GM23338 (cell line): ENCODE data around the gene NAPG. TPM values are rescaled to one million over a fixed set of nuclear protein-coding genes. Genes with fewer than 3 reads are reported as not detected.

Source experiments
- ATAC-seq: fragments of 200-7000 bp; cut with Tn5 transposase; 3 replicates; pipeline ENCODE4 v1.9.1; 2020
- DNase-seq: peaks from one replicate; pipeline ENCODE4 v3.0.0-alpha.2; 2015; ENCODE audit warnings: low spot score
- H2AFZ ChIP-seq: fragments of 200-600 bp; sonication (generic); 2 replicates; pipeline ENCODE4 v1.8.0; 2016; ENCODE audit warnings: antibody characterized with exemption, mild to moderate bottlenecking, moderate library complexity
- H3F3A ChIP-seq: fragments of 200-600 bp; sonication (generic); replicated peaks from 2 replicates; pipeline ENCODE4 v1.8.0; 2017; ENCODE audit warnings: antibody characterized with exemption, mixed run types, low read depth
- H3K27ac ChIP-seq: fragments of 200-600 bp; sonication (generic); 2 replicates; pipeline ENCODE4 v1.6.1; 2016; ENCODE audit warnings: low read depth
- H3K27me3 ChIP-seq: fragments of 200-600 bp; sonication (generic); 2 replicates; pipeline ENCODE4 v1.8.0; 2016; ENCODE audit warnings: mild to moderate bottlenecking, mixed run types, moderate library complexity; ENCODE audit not compliant: insufficient read depth
- H3K36me3 ChIP-seq: fragments of 200-600 bp; sonication (generic); 2 replicates; pipeline ENCODE4 v1.8.0; 2016; ENCODE audit warnings: mild to moderate bottlenecking; ENCODE audit not compliant: insufficient read depth
- H3K4me1 ChIP-seq: fragments of 200-600 bp; sonication (generic); 2 replicates; pipeline ENCODE4 v1.8.0; 2016; ENCODE audit warnings: mild to moderate bottlenecking, moderate library complexity; ENCODE audit not compliant: insufficient read depth
- H3K4me2 ChIP-seq: fragments of 200-600 bp; sonication (generic); 2 replicates; pipeline ENCODE4 v1.7.1; 2017; ENCODE audit warnings: mixed run types
- H3K4me3 ChIP-seq: fragments of 200-600 bp; sonication (generic); 2 replicates; pipeline ENCODE4 v1.6.1; 2016; ENCODE audit warnings: mixed run types
- H3K79me2 ChIP-seq: fragments of 200-600 bp; sonication (generic); replicated peaks from 2 replicates; pipeline ENCODE4 v1.8.0; 2017; ENCODE audit warnings: mild to moderate bottlenecking; ENCODE audit not compliant: insufficient read depth
- H3K9me2 ChIP-seq: fragments of 200-600 bp; sonication (generic); 2 replicates; pipeline ENCODE4 v1.8.0; 2017; ENCODE audit not compliant: insufficient read depth
- H4K20me1 ChIP-seq: fragments of 200-600 bp; sonication (generic); replicated peaks from 2 replicates; pipeline ENCODE4 v1.8.0; 2017; ENCODE audit warnings: mild to moderate bottlenecking; ENCODE audit not compliant: insufficient read depth
- H3K27ac Mint-ChIP-seq: 2 replicates; pipeline ENCODE4 v1.8.0; 2020; ENCODE audit warnings: inconsistent platforms, mild to moderate bottlenecking, moderate library complexity, mixed read lengths
- H3K27me3 Mint-ChIP-seq: 3 replicates; pipeline ENCODE4 v1.8.0; 2022; ENCODE audit warnings: low read depth, mild to moderate bottlenecking, moderate library complexity, mixed read lengths, inconsistent platforms; ENCODE audit not compliant: insufficient read depth, poor library complexity
- H3K36me3 Mint-ChIP-seq: 3 replicates; pipeline ENCODE4 v1.8.0; 2021; ENCODE audit warnings: low read depth, mild to moderate bottlenecking, inconsistent platforms, moderate library complexity, mixed read lengths
- H3K4me1 Mint-ChIP-seq: 3 replicates; pipeline ENCODE4 v1.8.0; 2020; ENCODE audit warnings: mild to moderate bottlenecking, inconsistent platforms, mixed read lengths
- H3K4me3 Mint-ChIP-seq: 3 replicates; pipeline ENCODE4 v1.8.0; 2021; ENCODE audit warnings: moderate library complexity, mild to moderate bottlenecking, inconsistent platforms, mixed read lengths
- H3K9me3 Mint-ChIP-seq: 3 replicates; pipeline ENCODE4 v1.8.0; 2020; ENCODE audit warnings: moderate library complexity, mild to moderate bottlenecking, inconsistent platforms, mixed read lengths
- CREB1 ChIP-seq: fragments of 250-450 bp; sonication (Bioruptor Pico); IDR thresholded peaks from 2 replicates; pipeline ENCODE4 v1.5.0; 2020; ENCODE audit warnings: low read depth, mild to moderate bottlenecking, moderate library complexity
- EZH2 ChIP-seq: fragments of 200-600 bp; sonication (generic); IDR thresholded peaks from one replicate; pipeline ENCODE4 v1.8.0; 2017; ENCODE audit warnings: antibody characterized with exemption, mild to moderate bottlenecking, low read depth; ENCODE audit not compliant: unreplicated experiment
- EZH2phosphoT487 ChIP-seq: fragments of 200-600 bp; sonication (generic); IDR thresholded peaks from one replicate; pipeline ENCODE4 v1.8.1; 2018; ENCODE audit warnings: antibody characterized with exemption; ENCODE audit not compliant: unreplicated experiment
- JUNB ChIP-seq: IDR thresholded peaks from one replicate; pipeline ENCODE4 v1.6.1; 2016; ENCODE audit warnings: antibody characterized with exemption; ENCODE audit not compliant: unreplicated experiment
- NANOG ChIP-seq: IDR thresholded peaks from 2 replicates; pipeline ENCODE4 v1.6.1; 2016; ENCODE audit warnings: antibody characterized with exemption, borderline replicate concordance
- POLR2AphosphoS5 ChIP-seq: IDR thresholded peaks from 2 replicates; pipeline ENCODE4 v1.6.1; 2016; ENCODE audit warnings: antibody characterized with exemption, low read depth
- STAT1 ChIP-seq: IDR thresholded peaks from one replicate; pipeline ENCODE4 v1.6.1; 2016; ENCODE audit warnings: antibody characterized with exemption; ENCODE audit not compliant: unreplicated experiment
- polyA plus RNA-seq: library from polyadenylated mRNA; unstranded; fragments of >200 nt; fragmentation: Nextera tagmentation; extraction: Ambion mirVana; gene quantifications from 2 replicates; pipeline ENCODE4 v1.2.1, GENCODE V29; 2016
- total RNA-seq: library from RNA; depleted of rRNA; stranded (reverse); fragments of >200 nt; shearing (Covaris generic); gene quantifications from 2 replicates; pipeline ENCODE4 v1.2.3, GENCODE V29; 2014
- TF ChIP-seq, protein P1 (sequence below): IDR thresholded peaks from one replicate; pipeline ENCODE4 v1.6.1; 2018; ENCODE audit warnings: antibody characterized with exemption; ENCODE audit not compliant: unreplicated experiment
- TF ChIP-seq, protein P2 (sequence below): IDR thresholded peaks from 2 replicates; pipeline ENCODE4 v1.6.1; 2016; ENCODE audit warnings: antibody characterized with exemption

The NAPG gene
- total and polyA plus RNA-seq, 2 experiments from 2014 or later, result 26.8 to 40.1 TPM

DNA sequence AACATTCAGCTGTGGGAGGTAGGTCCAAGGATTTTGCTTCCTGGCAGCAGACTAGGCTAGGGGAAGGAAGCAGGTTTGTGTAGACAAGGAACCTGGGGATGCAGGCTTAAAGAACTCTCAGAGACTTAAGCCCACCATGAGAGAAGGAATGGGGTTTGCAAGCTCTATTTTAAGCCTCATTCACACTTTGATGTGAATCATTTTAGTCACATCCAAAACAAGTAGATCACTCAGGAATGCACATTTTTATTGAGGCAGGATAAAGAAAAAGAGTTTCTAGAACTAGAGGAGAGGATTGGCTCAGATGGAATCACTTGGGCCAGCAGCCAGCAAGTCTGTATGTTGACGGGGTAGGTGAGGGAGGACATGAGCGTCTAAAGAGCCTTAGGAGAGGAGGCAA lies 3.3 kb upstream of the NAPG start (continued):
- TF ChIP-seq, protein P1, sequence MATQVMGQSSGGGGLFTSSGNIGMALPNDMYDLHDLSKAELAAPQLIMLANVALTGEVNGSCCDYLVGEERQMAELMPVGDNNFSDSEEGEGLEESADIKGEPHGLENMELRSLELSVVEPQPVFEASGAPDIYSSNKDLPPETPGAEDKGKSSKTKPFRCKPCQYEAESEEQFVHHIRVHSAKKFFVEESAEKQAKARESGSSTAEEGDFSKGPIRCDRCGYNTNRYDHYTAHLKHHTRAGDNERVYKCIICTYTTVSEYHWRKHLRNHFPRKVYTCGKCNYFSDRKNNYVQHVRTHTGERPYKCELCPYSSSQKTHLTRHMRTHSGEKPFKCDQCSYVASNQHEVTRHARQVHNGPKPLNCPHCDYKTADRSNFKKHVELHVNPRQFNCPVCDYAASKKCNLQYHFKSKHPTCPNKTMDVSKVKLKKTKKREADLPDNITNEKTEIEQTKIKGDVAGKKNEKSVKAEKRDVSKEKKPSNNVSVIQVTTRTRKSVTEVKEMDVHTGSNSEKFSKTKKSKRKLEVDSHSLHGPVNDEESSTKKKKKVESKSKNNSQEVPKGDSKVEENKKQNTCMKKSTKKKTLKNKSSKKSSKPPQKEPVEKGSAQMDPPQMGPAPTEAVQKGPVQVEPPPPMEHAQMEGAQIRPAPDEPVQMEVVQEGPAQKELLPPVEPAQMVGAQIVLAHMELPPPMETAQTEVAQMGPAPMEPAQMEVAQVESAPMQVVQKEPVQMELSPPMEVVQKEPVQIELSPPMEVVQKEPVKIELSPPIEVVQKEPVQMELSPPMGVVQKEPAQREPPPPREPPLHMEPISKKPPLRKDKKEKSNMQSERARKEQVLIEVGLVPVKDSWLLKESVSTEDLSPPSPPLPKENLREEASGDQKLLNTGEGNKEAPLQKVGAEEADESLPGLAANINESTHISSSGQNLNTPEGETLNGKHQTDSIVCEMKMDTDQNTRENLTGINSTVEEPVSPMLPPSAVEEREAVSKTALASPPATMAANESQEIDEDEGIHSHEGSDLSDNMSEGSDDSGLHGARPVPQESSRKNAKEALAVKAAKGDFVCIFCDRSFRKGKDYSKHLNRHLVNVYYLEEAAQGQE, result no peak
- TF ChIP-seq POLR2AphosphoS5 (no peak), CREB1 (CRISPR knock-in tag) (no peak)

DNA sequence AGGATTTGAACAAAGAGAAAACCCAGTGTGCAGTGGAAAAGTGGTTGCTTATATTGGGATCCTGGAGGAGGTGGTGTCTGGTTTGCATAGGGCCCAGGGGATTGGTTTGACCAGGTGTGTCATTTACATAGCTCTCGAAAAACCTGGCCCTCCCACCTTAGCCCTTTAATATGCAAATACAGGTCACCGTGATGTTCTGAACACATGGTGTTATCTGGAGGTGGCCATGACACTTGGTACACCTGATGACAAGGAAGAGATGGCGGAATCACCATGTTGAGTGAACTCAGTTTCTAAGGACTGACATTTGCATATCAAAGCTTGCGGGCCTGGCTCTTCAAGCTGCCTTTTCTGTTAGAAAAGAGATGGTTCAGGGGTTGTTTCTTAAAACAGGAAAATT lies 2.3 kb upstream of the NAPG start:
- no peak overlapping the region for H3K27ac Mint-ChIP-seq
- ATAC-seq, result no peak
- no peak overlapping the region for H3K4me3 ChIP-seq
- peaks cover 9% of the 10 kb centered on the region for H3K27me3 Mint-ChIP-seq
- H2AFZ ChIP-seq, result no peak overlapping the region
- H3K9me3 Mint-ChIP-seq, result no peaks in the 10 kb centered on the region
- H3K79me2 ChIP-seq, result peaks cover 23% of the 10 kb centered on the region
- no peak for TF ChIP-seq NANOG
- no peak for TF ChIP-seq POLR2AphosphoS5
- no peak overlapping the region for H3K4me3 Mint-ChIP-seq
- H3F3A ChIP-seq, result no peaks in the 10 kb centered on the region
- H3K4me1 Mint-ChIP-seq, result peaks cover 26% of the 10 kb centered on the region
- no peaks in the 10 kb centered on the region for H3K36me3 ChIP-seq
- no peaks in the 10 kb centered on the region for H3K9me2 ChIP-seq
- peaks cover 6% of the 10 kb centered on the region for H4K20me1 ChIP-seq
- no peak overlapping the region for H3K27ac ChIP-seq
- DNase-seq, result peak; percentile 32
- no peak overlapping the region for H3K4me2 ChIP-seq
- H3K36me3 Mint-ChIP-seq, result no peaks in the 10 kb centered on the region
- no peaks in the 10 kb centered on the region for H3K27me3 ChIP-seq
- peaks cover 5% of the 10 kb centered on the region; the same call in 1 of the 2 replicates for H3K4me1 ChIP-seq

DNA sequence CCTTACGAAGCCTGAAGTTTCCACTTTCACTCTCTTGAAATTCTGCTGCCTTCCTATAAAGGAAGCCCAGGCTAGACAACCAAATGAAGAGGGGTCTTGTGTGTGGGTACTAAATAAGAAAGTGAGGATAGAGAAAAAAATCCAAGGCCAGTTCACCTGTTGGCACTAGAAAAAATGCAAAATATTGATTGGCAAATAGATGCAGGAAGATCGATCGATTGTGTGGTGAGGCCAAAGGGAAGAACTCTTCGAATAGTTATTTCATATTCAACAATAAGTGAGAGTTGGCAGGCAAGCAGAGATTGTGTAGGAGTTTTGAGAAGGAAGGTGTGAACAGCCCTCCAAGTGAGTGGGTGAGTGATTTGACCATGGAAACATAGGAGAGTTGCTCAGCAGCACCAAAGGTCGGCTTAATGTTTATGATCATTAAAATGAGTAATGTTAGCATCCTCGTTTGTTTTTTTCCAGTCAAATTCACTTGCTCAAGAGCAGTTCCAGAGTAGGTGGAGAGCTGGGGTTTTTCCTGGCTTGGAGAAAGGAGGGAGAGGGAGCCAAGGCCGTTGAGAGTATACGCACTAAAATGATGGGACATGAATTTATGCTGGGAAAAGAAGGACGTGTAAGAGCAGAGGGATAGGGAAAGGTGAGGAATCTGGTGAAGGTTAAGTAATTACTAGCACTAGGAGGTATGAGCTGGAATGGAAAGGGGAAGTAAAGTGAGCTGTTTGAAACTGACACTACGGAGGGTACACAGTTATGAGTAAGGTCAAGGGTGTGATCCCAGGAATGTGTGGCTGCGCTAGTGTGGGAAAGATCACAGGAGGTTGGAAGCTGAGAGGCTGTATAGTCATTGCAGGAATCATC lies 1.1 kb upstream of the NAPG start:
- H3K9me2 ChIP-seq, result no peaks in the 10 kb centered on the region
- H3K27me3 Mint-ChIP-seq, result peaks cover 7% of the 10 kb centered on the region
- no peaks in the 10 kb centered on the region for H3K27me3 ChIP-seq
- no peak for DNase-seq
- H3K36me3 Mint-ChIP-seq, result no peaks in the 10 kb centered on the region
- H3K4me1 ChIP-seq, result peaks cover 5% of the 10 kb centered on the region; the same call in 1 of the 2 replicates
- peaks cover 14% of the 10 kb centered on the region for H4K20me1 ChIP-seq
- H3K4me2 ChIP-seq, result no peak overlapping the region
- ATAC-seq, result no peak
- peaks cover 30% of the 10 kb centered on the region for H3K4me1 Mint-ChIP-seq
- H3K9me3 Mint-ChIP-seq, result no peaks in the 10 kb centered on the region
- H3K27ac Mint-ChIP-seq, result no peak overlapping the region
- no peaks in the 10 kb centered on the region for H3K36me3 ChIP-seq
- H3K27ac ChIP-seq, result no peak overlapping the region
- no peak overlapping the region; the same call in 1 of the 2 replicates for H3K4me3 ChIP-seq
- peak overlapping the region; percentile 94 for H3K4me3 Mint-ChIP-seq
- H2AFZ ChIP-seq, result peak overlapping the region; percentile 29
- peaks cover 35% of the 10 kb centered on the region for H3K79me2 ChIP-seq
- H3F3A ChIP-seq, result no peaks in the 10 kb centered on the region
- TF ChIP-seq CREB1 (CRISPR knock-in tag), result no peak
- TF ChIP-seq EZH2phosphoT487, result no peak
- TF ChIP-seq JUNB, result no peak
- TF ChIP-seq, protein P2, sequence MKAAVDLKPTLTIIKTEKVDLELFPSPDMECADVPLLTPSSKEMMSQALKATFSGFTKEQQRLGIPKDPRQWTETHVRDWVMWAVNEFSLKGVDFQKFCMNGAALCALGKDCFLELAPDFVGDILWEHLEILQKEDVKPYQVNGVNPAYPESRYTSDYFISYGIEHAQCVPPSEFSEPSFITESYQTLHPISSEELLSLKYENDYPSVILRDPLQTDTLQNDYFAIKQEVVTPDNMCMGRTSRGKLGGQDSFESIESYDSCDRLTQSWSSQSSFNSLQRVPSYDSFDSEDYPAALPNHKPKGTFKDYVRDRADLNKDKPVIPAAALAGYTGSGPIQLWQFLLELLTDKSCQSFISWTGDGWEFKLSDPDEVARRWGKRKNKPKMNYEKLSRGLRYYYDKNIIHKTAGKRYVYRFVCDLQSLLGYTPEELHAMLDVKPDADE, result no peak
- TF ChIP-seq NANOG, result no peak
- TF ChIP-seq, protein P1, result no peak
- no peak for TF ChIP-seq STAT1
- no peak for TF ChIP-seq POLR2AphosphoS5
- no peak for TF ChIP-seq EZH2
